NCI-H1417 treated with DMSO at 0.1 percent for 48 hours (cell line): ENCODE data around the gene WFDC1.

Source experiments
- DNase-seq: peaks from one replicate; lab custom pipeline; 2025; lab: John Stamatoyannopoulos, UW

Gene WFDC1

DNA sequence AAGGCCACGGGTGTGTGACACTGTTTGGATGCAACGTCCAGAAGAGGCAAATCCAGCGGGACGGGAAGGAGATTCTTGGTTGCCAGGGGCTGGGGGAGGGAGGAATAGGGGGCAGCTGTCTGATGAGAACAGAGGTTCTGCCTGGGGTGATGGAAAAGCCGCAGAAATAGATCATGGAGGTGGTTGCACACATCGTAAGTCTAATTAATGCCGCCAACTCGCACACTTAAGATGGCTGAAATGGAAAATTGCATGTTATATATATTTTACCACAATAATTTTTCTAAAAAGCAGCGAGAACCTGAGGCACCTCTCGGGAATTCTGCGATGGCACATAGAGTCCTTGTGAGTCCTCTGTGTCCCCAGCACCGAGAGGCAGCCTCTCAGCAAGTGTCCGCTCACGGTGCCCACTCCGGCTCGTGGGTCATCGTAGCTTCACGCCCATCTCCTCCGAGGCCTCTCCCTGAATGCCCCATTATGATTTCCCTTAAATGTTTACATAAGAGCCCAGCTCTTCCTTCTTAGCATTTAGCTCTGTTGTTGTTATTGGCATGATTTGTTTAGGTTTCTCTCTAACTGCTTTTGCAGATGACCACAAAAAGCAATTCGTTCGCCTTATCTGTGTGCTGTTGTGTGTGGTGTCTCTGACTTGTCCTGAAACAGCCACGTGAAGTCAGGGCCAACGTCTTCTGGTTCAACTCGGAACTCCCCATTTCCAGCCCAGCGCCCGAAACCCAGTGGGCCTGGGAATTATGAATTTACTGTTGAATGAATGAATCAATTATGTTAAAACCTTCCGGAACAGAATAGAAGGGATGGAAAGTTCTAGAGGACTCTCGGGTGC is 7.7 kb downstream of the WFDC1 start:
- no peak for DNase-seq

DNA sequence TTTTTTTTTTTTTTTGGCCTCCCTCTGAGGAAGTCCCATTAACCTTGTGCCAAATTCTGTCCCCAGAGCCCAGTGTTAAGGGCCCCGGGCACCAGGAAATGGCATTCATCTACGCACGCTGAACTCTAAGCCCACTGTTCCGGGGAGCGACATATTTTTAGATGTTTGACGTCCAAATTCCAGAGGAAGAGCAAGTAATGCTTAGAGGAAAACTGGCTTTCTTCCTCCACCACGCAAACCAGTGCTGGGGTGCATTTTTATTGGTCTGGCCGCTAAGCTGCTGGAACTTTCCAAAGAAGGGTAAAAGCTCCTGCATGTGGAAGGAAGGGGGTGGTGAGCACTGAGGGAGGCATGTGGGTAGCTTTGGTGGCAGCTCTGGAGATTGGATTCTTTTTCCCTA is 8.3 kb downstream of the WFDC1 start:
- DNase-seq, result no peak

DNA sequence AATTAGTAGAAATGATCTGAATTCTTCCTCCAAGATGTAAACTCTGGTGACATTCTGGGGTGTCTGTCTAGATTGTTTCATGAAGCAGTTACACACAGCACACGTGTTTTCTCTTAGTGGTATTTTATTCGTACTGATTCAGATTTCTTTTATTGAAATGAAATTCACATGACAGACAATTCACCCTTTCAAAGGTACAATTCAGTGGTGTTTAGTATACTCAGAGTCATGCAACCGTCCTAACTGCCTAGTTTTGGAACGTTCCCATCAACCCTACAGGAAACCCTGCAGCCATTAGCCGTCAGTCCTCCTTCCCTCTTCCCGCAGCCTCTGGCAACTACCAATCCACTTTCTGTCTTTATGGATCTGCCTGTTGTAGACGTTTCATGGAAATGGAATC is 8.8 kb downstream of the WFDC1 start:
- no peak for DNase-seq

DNA sequence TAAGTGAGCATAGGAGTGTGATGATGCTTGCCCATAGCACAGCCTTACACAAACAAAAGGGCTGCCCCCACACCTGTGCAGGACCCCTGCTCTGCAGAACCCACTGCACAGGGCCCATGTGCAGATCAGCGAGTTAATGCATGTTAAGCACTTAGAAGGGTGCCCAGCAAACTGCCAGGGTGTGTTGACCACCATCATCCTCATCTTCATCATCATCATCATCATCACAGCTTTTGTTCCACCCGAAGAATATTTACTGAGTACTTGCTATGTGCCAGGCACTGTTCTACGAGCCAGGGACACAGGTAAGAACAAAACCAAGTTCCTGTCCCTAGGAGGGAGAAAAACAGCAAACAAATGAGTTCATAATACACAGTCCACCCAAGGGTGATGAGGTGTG is 11.9 kb downstream of the WFDC1 start:
- no peak for DNase-seq

DNA sequence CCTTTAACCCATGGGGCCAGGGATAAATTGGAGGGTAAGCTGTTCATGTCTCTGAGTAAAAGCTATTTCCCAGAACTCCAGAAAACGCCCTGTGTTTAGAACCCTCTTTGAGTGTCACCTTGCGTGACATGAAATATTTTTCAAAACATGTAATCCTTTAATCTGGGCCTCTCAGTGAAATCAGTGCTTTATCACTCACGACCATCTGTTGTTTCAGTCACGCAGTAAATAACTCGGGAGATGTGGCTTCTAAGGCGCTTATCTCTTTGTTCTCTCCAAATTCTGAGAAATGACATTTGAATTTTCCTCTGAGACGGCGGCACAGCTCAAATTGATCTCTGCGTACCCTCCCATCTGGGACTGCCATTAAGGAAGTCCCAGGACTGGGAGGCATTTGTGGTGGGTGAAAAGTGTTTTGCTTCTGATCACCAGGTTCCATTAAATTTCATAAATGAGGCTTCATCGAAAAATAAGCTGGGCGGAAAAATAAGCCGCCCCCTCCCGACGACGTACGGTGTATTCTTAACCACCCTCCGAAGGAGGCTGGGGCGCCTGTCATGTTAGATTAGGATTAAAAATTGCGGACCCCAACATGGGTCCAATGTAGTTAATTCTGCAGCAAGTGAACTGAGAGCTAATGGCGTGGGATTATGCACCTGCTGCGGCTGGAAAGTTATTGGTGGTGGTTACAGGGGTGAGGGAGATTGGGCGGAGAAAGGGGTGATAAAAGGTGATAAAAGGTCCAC is 12.7 kb downstream of the WFDC1 start:
- no peak for DNase-seq

DNA sequence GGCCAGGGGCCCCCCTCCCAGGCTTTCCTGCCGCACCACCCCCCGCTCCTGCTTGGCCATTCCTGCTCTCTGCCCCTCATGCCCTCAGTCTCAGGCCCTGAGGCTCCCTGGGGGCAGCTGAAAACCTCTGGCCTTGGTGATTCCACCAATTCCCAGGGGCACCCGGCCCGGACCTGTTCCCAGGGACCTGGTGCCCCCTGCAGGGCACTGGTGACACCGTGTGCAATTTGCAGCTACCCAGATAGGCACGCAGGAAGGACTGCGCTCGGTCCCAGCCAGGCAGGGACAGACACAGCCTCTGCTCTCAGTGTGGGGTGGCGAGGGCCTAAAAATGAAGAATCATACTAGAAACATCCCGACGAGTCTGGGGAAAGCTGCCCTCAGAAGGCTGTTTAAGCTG is 13.4 kb downstream of the WFDC1 start:
- no peak for DNase-seq

DNA sequence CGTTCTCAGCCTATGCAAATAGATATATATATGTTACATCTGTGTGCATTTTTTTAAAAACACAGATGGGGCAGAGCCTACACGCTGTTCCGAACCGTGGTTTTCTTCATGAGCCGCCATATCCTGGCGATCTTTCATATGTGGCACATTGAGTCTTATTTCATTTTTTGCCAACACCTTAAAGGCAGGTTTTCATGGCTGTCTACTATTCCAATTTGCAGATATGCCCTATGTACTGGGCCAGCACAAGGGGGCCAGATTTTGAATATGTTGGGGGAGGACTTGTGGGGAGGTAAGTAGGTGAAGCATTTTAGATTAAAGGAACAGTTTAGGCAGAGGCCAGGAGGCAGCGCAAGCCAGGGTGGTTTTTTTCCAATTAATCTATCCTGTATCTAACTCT is 16.0 kb downstream of the WFDC1 start:
- no peak for DNase-seq

DNA sequence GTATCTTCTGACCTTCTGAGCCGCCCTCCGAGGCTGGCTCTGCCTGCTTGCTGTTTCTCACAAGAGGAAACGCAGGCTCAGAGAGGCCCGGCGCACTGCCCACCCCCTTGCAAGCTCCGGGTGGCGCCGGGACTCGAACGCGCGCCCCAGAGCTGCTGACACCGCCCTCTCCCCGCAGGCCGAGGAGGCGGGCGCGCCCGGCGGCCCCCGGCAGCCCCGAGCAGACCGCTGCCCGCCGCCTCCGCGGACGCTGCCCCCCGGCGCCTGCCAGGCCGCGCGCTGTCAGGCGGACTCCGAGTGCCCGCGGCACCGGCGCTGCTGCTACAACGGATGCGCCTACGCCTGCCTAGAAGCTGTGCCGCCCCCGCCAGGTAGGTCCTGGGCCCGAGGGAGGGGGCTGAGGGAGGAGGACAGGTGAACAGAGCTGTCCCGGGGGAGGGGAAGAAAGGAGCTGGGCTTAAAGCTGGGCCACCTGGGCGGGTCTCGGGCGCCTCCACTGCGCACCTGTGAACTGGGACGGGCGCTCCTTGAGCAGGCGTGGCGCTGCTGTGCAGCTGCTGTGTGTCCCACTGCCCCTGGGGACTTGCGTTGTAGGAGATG is 18.2 kb downstream of the WFDC1 start:
- DNase-seq, result no peak

DNA sequence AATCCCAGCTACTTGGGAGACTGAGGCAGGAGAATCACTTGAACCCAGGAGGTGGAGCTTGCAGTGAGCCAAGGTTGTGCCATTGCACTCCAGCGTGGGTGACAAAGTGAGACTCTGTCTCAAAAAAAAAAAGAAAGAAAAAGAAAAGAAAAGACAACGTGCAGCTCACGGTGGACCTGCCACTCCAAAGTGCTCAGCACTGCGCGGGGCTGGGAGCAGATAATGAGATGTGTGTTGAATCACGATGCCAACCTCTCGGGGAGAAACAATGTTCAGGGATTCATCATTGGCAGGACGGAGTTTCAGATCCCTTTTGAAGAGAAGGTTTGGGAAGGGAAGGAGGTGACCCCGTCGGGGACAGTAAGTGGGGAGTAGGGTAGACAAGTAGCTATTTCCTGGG is 19.2 kb downstream of the WFDC1 start:
- DNase-seq, result no peak

DNA sequence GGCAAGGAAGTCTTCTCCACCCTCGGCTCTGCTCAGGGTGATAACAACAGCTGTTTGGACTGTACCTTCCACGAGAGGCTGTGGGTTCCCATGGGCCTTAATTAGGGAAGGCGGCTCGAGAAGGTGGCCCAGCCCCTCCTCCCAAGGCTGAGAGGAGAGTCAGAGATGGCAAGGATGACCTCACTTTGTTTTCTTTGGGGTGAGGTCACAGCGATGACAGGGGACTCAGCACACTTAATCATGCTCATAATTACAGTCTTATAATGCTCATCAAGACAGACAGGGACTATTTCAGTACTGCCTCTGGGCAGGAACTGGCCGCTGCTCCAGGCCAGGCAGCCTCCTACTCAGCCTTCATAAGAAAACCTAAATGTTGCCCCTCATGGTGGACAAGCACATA is 19.7 kb downstream of the WFDC1 start:
- DNase-seq, result no peak

DNA sequence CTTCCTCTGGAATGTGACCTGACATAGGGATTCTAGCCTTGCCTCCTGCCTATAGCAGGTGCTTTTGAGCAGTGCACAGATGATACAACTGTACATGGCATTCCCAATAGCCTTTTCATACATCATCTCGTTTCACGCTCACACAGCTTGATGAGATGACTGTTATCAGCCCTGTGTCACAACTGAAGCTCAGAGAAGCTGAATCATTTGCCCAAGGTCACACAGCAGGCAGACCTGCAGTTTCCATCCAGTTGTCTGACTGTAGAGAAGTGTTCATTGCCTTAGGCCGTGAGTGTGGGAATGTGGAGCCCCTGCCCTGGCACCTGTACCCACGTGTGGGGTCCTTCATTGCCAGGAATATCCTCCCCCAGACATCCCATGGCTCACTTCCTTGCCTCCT is 20.1 kb downstream of the WFDC1 start:
- no peak for DNase-seq

DNA sequence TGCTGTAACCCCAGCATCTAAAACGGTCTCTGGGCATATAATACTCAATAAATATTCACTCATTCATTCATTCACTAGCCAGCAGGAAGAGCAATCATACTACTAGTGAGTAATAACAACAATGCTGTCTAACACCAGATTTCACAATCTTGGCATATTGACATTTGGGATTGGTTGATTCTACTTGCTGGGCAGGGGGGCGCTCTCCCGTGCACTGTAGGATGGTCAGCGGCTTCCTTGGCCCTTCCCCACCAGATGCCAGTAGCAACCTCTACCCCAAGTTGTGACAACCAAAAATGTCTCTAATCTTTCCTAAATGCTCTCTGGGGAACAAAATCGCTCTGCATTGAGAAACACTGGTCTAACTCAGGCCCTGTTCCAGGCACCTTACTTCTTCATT is 20.7 kb downstream of the WFDC1 start:
- DNase-seq, result no peak

DNA sequence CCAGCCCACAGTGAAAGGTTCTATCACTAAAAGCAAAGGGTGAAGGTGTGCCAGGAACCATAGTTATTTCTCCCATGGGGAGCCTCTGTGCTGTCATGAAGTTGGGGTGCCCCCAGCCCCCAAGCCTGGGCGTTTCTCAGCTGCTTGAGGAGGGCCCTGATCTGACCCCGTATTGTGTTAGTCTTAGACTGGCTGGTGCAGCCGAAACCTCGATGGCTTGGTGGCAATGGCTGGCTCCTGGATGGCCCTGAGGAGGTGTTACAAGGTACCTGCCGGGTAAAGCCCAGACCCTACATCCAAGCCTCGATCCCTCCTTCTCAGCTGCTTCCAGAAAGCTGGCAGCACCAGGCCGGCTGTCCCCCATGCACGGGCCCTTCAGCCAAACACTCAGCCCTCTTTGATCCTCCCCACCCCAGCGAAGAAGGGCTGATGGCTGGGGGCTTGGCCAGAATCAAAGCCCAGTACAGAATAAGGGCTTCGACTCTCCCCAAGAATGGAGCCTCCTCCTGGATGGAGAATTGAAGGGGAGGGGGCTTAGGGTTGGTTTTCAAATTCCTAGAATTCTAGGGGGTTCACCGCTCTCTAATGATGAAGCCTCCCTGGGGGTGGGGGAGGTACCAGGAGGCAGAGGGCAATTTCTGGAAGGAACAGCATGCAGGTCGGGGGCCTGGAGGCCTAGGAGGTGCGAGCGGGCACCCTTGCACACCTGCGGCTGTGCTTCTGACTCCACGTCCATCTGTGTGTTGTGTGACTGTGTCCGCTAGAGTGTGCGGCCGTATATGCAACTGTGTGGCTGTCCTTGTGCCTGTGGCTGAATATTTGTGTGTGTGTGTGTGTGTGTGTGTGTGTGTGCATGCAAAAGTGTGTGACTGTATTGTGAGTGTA is 23.7 kb downstream of the WFDC1 start:
- DNase-seq, result no peak

DNA sequence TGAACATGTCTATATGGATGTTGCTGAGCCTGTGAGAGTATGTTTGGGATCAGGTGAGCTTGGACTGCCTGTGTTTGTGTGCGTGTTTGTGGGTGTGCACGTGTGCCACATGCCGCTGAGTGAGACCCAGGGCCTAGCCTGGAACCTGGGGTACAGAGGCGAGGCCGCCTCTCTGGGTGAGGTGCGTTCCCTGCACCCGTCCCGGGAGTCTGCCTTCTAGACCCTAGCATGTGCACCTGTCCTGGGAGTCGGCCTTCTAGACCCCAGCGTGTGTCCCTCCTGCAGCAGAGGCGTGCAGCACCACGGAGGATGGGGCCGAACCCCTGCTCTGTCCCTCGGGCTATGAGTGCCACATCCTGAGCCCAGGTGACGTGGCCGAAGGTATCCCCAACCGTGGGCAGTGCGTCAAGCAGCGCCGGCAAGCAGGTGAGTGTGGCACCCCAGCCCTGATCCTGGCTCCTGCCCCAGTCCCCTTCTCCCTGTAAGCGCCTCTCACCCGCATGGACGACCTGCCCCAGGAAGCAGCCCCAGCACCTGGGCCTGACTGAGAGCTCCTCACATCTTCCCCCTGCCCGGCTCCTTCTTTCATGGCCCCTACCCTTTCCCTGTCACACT is 24.6 kb downstream of the WFDC1 start:
- no peak for DNase-seq

DNA sequence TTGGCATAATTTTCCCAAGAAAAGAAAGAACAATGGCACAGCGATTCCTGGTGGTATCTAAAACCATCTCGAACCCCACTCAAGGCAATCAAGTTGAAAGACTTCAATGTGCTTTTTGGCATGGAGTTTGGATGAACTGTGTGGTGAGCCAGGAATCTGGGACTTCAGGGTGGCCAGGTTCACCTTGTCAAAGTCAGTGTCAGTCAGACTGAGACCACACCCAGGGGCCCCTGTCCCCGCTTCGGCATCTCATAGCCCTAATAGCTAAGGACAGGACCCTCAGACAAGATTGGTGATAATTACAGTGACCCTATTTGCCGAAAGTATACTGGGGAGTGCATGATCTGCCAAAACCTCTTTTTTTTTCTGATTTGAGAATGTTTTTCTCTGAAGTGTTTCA is 25.8 kb downstream of the WFDC1 start:
- no peak for DNase-seq

DNA sequence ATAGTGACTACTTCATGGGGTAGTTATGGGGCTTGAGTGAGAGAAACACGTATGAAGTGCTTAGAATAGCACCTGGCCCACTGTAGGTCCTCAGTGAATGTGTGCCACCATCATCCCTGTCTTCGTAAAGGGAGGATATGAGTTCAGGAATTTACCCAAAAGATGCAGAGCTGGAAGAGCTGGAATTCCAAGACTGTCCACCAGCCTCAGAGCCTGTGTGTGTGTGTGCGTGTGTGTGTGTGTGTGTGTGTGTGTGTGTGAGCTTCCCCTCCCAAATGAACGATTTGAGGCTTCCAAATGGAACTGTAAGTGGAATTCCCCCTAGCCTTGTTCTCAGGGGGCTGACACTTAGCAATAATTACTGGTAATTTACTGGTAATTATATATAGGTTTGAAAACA is 27.3 kb downstream of the WFDC1 start:
- DNase-seq, result no peak

DNA sequence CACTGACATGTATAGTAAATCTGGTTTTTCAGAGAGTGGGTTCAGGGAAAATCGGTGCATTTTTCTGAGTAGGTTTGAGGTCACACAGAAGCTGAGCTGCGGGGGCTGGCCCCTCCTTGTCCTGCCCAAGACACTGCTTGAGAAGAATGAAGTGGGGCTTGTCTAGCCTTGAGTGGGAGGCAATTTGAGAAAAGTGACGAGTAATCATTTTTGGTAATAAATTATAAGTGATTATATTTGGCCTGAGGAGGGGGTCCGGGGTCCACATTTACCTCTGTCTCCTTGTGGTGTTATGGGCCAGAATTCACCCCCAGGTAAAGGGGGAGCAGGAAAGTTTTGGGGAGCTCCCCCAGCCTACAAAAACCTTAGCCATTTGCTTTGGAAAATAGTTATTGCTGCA is 28.1 kb downstream of the WFDC1 start:
- DNase-seq, result no peak

DNA sequence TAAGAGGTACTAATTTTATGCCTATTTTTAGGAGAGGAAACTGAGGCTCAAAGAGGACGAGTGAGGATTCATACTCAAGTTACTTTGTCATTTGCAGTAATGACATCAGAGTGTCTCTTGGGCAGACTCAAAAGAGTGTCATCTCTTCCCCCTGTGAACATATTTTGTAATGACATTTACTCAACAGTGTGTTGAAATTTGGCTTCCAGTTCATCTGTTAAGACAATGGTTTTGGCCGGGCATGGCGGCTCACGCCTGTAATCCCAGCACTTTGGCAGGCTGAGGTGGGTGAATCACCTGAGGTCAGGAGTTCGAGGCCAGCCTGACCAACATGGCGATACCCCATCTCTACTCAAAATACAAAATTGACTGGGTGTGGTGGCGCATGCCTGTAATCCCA is 28.9 kb downstream of the WFDC1 start:
- no peak for DNase-seq

DNA sequence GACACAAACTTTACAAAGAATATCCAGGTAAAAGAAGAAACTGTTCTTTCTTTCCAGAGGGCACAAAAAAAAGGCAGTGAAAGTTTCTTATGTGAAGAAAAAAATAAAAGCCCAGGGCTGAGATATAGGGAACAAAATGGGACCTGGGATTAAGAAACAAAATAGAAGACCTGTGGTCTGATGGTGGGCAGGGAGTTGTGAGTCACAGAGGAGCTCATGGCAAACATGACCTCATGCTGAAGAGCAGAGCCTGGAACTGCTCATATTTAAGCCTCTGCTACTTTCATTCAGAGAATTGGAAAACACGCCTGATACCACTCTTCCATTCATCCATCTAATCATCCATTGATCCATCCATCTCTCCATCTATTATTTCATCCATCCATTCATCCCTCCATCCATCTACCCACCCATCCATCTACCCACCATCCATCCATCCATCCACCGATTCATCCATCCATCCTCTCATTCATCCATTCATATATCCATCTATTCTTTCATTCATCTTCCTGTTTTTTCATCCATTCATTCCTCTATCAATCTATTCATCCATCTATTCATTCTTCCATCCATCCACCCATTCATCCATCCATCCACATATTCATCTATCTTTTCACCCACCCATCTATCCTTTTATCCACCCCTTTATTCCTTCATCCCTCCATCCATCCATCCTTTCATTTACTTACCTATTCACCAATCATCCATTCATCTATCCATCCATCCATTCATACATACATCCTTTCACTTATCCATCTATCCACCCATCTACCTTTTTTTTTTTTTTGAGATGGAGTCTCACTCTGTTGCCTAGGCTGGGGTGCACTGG is 30.0 kb downstream of the WFDC1 start:
- DNase-seq, result no peak

DNA sequence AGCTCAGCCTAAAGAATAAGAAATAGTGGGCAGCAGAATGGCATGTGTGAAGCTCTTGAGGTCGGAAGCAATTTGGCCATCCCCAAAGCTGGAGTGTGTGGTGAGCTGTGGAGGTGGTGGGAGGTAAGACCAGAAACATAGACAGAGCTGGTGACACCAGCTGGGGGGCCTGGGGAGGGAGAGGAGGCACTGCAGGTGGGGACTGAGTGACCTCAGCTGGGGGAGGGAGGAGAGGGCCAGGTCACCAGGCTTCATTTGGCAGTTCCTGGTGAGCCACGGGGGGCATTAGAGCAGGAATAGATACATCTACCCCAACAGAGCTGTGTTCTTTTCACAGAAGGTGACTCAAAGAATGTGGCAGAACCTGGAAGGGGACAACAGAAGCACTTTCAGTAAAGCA is 31.9 kb downstream of the WFDC1 start:
- no peak for DNase-seq

DNA sequence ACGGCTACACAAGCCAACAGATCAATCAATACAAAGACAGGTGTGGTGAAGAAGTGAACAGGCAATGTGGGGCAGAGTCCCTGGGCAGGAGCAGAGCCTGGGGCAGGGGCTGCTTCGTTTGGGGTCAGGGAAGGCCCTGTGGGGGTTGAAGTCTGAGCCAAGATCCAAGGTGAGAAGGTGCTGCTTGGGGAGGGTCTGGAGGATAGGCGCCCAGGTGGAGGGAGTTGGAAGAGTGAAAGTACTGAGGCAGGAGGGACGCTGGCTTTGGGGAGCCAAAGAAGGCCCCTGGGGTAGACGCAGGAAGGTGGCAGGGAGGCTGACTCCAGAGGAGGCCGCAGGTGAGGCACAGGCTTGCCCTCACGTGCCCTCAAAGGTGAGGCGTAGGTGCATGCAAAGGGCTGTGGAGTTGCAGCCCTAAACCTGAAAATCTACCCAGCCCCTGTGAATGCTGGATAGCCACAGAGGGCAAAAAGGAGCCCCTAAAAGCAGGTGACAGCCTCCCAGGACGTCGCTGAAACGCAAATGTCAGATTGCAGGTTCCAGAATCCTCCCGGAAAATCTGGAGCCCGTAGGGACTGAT is 33.3 kb downstream of the WFDC1 start:
- no peak for DNase-seq
